WTC11 (cell line): ENCODE data around the gene AHSA1. TPM values are rescaled to one million over a fixed set of nuclear protein-coding genes. Genes with fewer than 3 reads are reported as not detected.
A peak's percentile ranks its signal among the peaks of the same experiment; 100 is the strongest.

Experiments used
- ATAC-seq: fragments of 200-7000 bp; cut with Tn5 transposase; 2 replicates; pipeline ENCODE4 v1.10.0; 2021; ENCODE audit warnings: mild to moderate bottlenecking, moderate library complexity
- CTCF ChIA-PET: fragments of 300-600 bp; sonication (Branson Sonifier 250); formaldehyde crosslinking; loops from one replicate; lab custom pipeline; 2021; ENCODE audit warnings: antibody characterized with exemption; lab: Charles Lee
- POLR2A ChIA-PET: fragments of 350-600 bp; sonication (Branson Sonifier 250); formaldehyde crosslinking; loops from one replicate; lab custom pipeline; 2021; ENCODE audit warnings: antibody characterized with exemption; lab: Charles Lee
- DNase-seq: peaks from one replicate; pipeline ENCODE4 v3.0.0; 2021; ENCODE audit warnings: low spot score
- H3K27ac Mint-ChIP-seq: 2 replicates; pipeline ENCODE4 v1.8.0; 2021; ENCODE audit warnings: mixed read lengths
- H3K27me3 Mint-ChIP-seq: 2 replicates; pipeline ENCODE4 v1.8.0; 2021; ENCODE audit warnings: low read depth, mild to moderate bottlenecking, moderate library complexity, mixed read lengths
- H3K36me3 Mint-ChIP-seq: 2 replicates; pipeline ENCODE4 v1.8.0; 2021; ENCODE audit warnings: mixed read lengths
- H3K4me1 Mint-ChIP-seq: 2 replicates; pipeline ENCODE4 v1.8.0; 2022; ENCODE audit warnings: mixed read lengths
- H3K4me3 Mint-ChIP-seq: 2 replicates; pipeline ENCODE4 v1.8.0; 2021; ENCODE audit warnings: mild to moderate bottlenecking, moderate library complexity, mixed read lengths
- H3K9me3 Mint-ChIP-seq: 2 replicates; pipeline ENCODE4 v1.8.0; 2021; ENCODE audit warnings: mixed read lengths
- ATF1 ChIP-seq: sonication (generic); formaldehyde crosslinking; IDR thresholded peaks from 2 replicates; pipeline ENCODE4 v1.8.1; 2023; ENCODE audit warnings: mild to moderate bottlenecking, moderate library complexity, missing genetic modification reagents
- FOXJ3 ChIP-seq: sonication (generic); formaldehyde crosslinking; IDR thresholded peaks from 2 replicates; pipeline ENCODE4 v1.9.0; 2021; ENCODE audit warnings: missing genetic modification reagents, mild to moderate bottlenecking, borderline replicate concordance
- FOXK1 ChIP-seq: sonication (generic); formaldehyde crosslinking; IDR thresholded peaks from 2 replicates; pipeline ENCODE4 v1.8.0; 2022; ENCODE audit warnings: mild to moderate bottlenecking, moderate library complexity, missing genetic modification reagents
- GABPB1 ChIP-seq: sonication (generic); formaldehyde crosslinking; IDR thresholded peaks from 2 replicates; pipeline ENCODE4 v1.8.1; 2023; ENCODE audit warnings: mild to moderate bottlenecking, missing genetic modification reagents
- HMGXB4 ChIP-seq: sonication (generic); formaldehyde crosslinking; IDR thresholded peaks from 2 replicates; pipeline ENCODE4 v1.8.1; 2023; ENCODE audit warnings: mild to moderate bottlenecking, moderate library complexity, missing genetic modification reagents
- JUN ChIP-seq: sonication (generic); formaldehyde crosslinking; IDR thresholded peaks from 2 replicates; pipeline ENCODE4 v1.8.0; 2023; ENCODE audit warnings: mild to moderate bottlenecking, missing genetic modification reagents
- MAX ChIP-seq: sonication (generic); formaldehyde crosslinking; IDR thresholded peaks from 2 replicates; pipeline ENCODE4 v1.8.0; 2022; ENCODE audit warnings: mild to moderate bottlenecking, missing genetic modification reagents
- MYBL2 ChIP-seq: sonication (generic); formaldehyde crosslinking; IDR thresholded peaks from 2 replicates; pipeline ENCODE4 v1.8.1; 2023; ENCODE audit warnings: mild to moderate bottlenecking, moderate library complexity, missing genetic modification reagents
- NFYB ChIP-seq: sonication (generic); formaldehyde crosslinking; conservative IDR thresholded peaks from 2 replicates; pipeline ENCODE4 v1.8.0; 2022; ENCODE audit warnings: low read depth, missing genetic modification reagents
- RELA ChIP-seq: sonication (generic); formaldehyde crosslinking; IDR thresholded peaks from 2 replicates; pipeline ENCODE4 v1.8.1; 2022; ENCODE audit warnings: missing genetic modification reagents, mild to moderate bottlenecking, borderline replicate concordance
- STAT6 ChIP-seq: sonication (generic); formaldehyde crosslinking; conservative IDR thresholded peaks from 2 replicates; pipeline ENCODE4 v1.8.1; 2023; ENCODE audit warnings: mild to moderate bottlenecking, low read depth, missing genetic modification reagents, moderate library complexity
- ZMAT4 ChIP-seq: fragments of 250-450 bp; sonication (Bioruptor Pico); IDR thresholded peaks from 2 replicates; pipeline ENCODE4 v1.9.0; 2021; ENCODE audit warnings: mild to moderate bottlenecking
- ZNF219 ChIP-seq: sonication (generic); formaldehyde crosslinking; IDR thresholded peaks from 2 replicates; pipeline ENCODE4 v1.8.0; 2023; ENCODE audit warnings: missing genetic modification reagents, mild to moderate bottlenecking, borderline replicate concordance
- ZNF232 ChIP-seq: sonication (generic); formaldehyde crosslinking; IDR thresholded peaks from 2 replicates; pipeline ENCODE4 v1.8.0; 2022; ENCODE audit warnings: mild to moderate bottlenecking, missing genetic modification reagents
- ZNF281 ChIP-seq: sonication (generic); formaldehyde crosslinking; IDR thresholded peaks from 2 replicates; pipeline ENCODE4 v1.8.0; 2023; ENCODE audit warnings: mild to moderate bottlenecking, missing genetic modification reagents
- ZNF425 ChIP-seq: fragments of 250-450 bp; sonication (Bioruptor Pico); conservative IDR thresholded peaks from 2 replicates; pipeline ENCODE4 v1.9.0; 2021; ENCODE audit warnings: mild to moderate bottlenecking
- total RNA-seq: library from RNA; stranded (reverse); gene quantifications from 3 replicates; pipeline ENCODE4 v1.2.3, GENCODE V29; 2021

AHSA1 gene
- total RNA-seq, 1 experiment from 2014 or later, result 186 TPM

- no peak for ATAC-seq
- Mint-ChIP-seq H3K36me3 (peaks cover 57% of the 10 kb centered on the region), H3K4me1 (peaks cover 24% of the 10 kb centered on the region), H3K4me3 (no peak overlapping the region), H3K27ac (no peak overlapping the region), H3K9me3 (no peaks in the 10 kb centered on the region), H3K27me3 (no peaks in the 10 kb centered on the region)
- no peak for TF ChIP-seq JUN (CRISPR knock-in tag)
- TF ChIP-seq ZNF281 (CRISPR knock-in tag), result no peak
- TF ChIP-seq RELA (CRISPR knock-in tag), result no peak
- no peak for TF ChIP-seq ZNF232 (CRISPR knock-in tag)
- TF ChIP-seq ATF1, result no peak
- TF ChIP-seq ZMAT4 (CRISPR knock-in tag), result no peak
- no peak for TF ChIP-seq ZNF425 (CRISPR knock-in tag)
- no peak for TF ChIP-seq HMGXB4 (CRISPR knock-in tag)
- TF ChIP-seq FOXJ3 (CRISPR knock-in tag), result no peak
- TF ChIP-seq NFYB (CRISPR knock-in tag), result no peak
- no peak for TF ChIP-seq MAX
- TF ChIP-seq MYBL2 (CRISPR knock-in tag), result no peak
- TF ChIP-seq ZNF219 (CRISPR knock-in tag), result no peak
- TF ChIP-seq STAT6 (CRISPR knock-in tag), result no peak
- ChIA-PET CTCF (interaction anchor here (0.6 to 1.2 kb wide), 2 partner anchors 10 to 137 kb away, joined by 5 to 6 read pairs; partner anchors contain the start of genes AHSA1 and VIPAS39), POLR2A (no interaction called here)
- no peak for DNase-seq
Measured at GRCh38 chr14:77467801-77468200, 9.9 kb downstream of the AHSA1 start.

- no peak for DNase-seq
- H3K27ac Mint-ChIP-seq, result peak overlapping the region; percentile 58
- H3K4me1 Mint-ChIP-seq, result peaks cover 27% of the 10 kb centered on the region
- POLR2A ChIA-PET, result no interaction called here
- peaks cover 48% of the 10 kb centered on the region for H3K36me3 Mint-ChIP-seq
- H3K9me3 Mint-ChIP-seq, result no peaks in the 10 kb centered on the region
- no peak overlapping the region for H3K4me3 Mint-ChIP-seq
- H3K27me3 Mint-ChIP-seq, result no peaks in the 10 kb centered on the region
- ATAC-seq, result no peak
- TF ChIP-seq FOXK1 (CRISPR knock-in tag) (no peak), GABPB1 (peak; percentile 95)
- TF ChIP-seq, all 79 proteins: peak for 1
- CTCF ChIA-PET, result interaction anchor here (0.6 to 3.0 kb wide), 2 partner anchors 10 to 148 kb away, joined by 3 to 18 read pairs; partner anchors contain the start of genes GSTZ1 and POMT2
Measured at GRCh38 chr14:77469067-77469505, 11.2 kb downstream of the AHSA1 start.
